HEK293 (cell line): ENCODE results near the gene C2orf81.

Experiments used
- ATF2 ChIP-seq: fragments of 450-650 bp; formaldehyde crosslinking; IDR thresholded peaks from 2 replicates; pipeline ENCODE4 v1.5.1; 2016; ENCODE audit warnings: missing biosample characterization, missing genetic modification characterization, low read depth
- CTCF ChIP-seq: fragments of 450-650 bp; formaldehyde crosslinking; IDR thresholded peaks from 2 replicates; pipeline ENCODE4 v1.5.1; 2016; ENCODE audit warnings: missing biosample characterization, missing genetic modification characterization
- SP2 ChIP-seq: fragments of 450-650 bp; formaldehyde crosslinking; IDR thresholded peaks from 2 replicates; pipeline ENCODE4 v1.5.1; 2016; ENCODE audit warnings: missing biosample characterization, missing genetic modification characterization
- ZBTB49 ChIP-seq: fragments of 450-650 bp; formaldehyde crosslinking; IDR thresholded peaks from 2 replicates; pipeline ENCODE4 v1.5.1; 2016; ENCODE audit warnings: missing biosample characterization, missing genetic modification characterization, low read depth
- ZNF26 ChIP-seq: fragments of 450-650 bp; formaldehyde crosslinking; IDR thresholded peaks from 2 replicates; pipeline ENCODE4 v1.5.1; 2016; ENCODE audit warnings: missing biosample characterization, missing genetic modification characterization
- ZNF274 ChIP-seq, 2 experiments: fragments of 200-500 bp in 1 of 2; fragments of 450-650 bp in 1 of 2; sonication (Bioruptor generic) in 1 of 2; formaldehyde crosslinking in 1 of 2; IDR thresholded peaks; 2 replicates each; pipeline versions ENCODE4 v1.5.1 to v1.6.1; 2014 to 2016; ENCODE audit warnings: borderline replicate concordance in 1 of 2, inconsistent platforms in 1 of 2, low read length in 1 of 2, missing biosample characterization in 1 of 2, missing genetic modification characterization in 1 of 2
- ZNF48 ChIP-seq: fragments of 450-650 bp; formaldehyde crosslinking; IDR thresholded peaks from 2 replicates; pipeline ENCODE4 v1.5.1; 2016; ENCODE audit warnings: missing biosample characterization, missing genetic modification characterization
- ZNF561 ChIP-seq: fragments of 450-650 bp; IDR thresholded peaks from 2 replicates; pipeline ENCODE4 v1.5.1; 2018; ENCODE audit warnings: missing biosample characterization, missing genetic modification characterization, borderline replicate concordance
- ZNF571 ChIP-seq: fragments of 450-650 bp; formaldehyde crosslinking; IDR thresholded peaks from 2 replicates; pipeline ENCODE4 v1.5.0; 2017; ENCODE audit warnings: missing biosample characterization, missing genetic modification characterization
- ZNF629 ChIP-seq: fragments of 450-650 bp; formaldehyde crosslinking; IDR thresholded peaks from 2 replicates; pipeline ENCODE4 v1.5.1; 2017; ENCODE audit warnings: missing biosample characterization, missing genetic modification characterization
- ZNF670 ChIP-seq: fragments of 450-650 bp; formaldehyde crosslinking; IDR thresholded peaks from 2 replicates; pipeline ENCODE4 v1.5.1; 2016; ENCODE audit warnings: missing biosample characterization, missing genetic modification characterization, low read depth
- TF ChIP-seq, protein P1 (sequence below): IDR thresholded peaks from 2 replicates; pipeline ENCODE4 v1.6.1; 2011; ENCODE audit warnings: mild to moderate bottlenecking, low read depth, low read length, borderline replicate concordance
- TF ChIP-seq, protein P2 (sequence below): fragments of 450-650 bp; formaldehyde crosslinking; IDR thresholded peaks from 2 replicates; pipeline ENCODE4 v1.5.1; 2017; ENCODE audit warnings: missing biosample characterization, missing genetic modification characterization

GRCh38 chr2:74458938-74459363 lies 37.5 kb upstream of the C2orf81 start:
- TF ChIP-seq ZNF561, result no peak
- no peak for TF ChIP-seq CTCF
- TF ChIP-seq ZNF629, result no peak
- no peak for TF ChIP-seq SP2 (tag by site-specific recombination)
- TF ChIP-seq, protein P1, sequence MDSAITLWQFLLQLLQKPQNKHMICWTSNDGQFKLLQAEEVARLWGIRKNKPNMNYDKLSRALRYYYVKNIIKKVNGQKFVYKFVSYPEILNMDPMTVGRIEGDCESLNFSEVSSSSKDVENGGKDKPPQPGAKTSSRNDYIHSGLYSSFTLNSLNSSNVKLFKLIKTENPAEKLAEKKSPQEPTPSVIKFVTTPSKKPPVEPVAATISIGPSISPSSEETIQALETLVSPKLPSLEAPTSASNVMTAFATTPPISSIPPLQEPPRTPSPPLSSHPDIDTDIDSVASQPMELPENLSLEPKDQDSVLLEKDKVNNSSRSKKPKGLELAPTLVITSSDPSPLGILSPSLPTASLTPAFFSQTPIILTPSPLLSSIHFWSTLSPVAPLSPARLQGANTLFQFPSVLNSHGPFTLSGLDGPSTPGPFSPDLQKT, result no peak
- no peak for TF ChIP-seq ZBTB49 (tag by site-specific recombination)
- TF ChIP-seq ZNF26 (tag by site-specific recombination), result no peak
- TF ChIP-seq ZNF48 (tag by site-specific recombination), result no peak
- no peak for TF ChIP-seq ZNF670 (tag by site-specific recombination)
- TF ChIP-seq ZNF571, result no peak
- TF ChIP-seq ZNF274 (IDR thresholded peaks at IDR 0.05; ENCODE audit: low read length), result no peak
- no peak for TF ChIP-seq ZNF274 (tag by site-specific recombination; IDR thresholded peaks at IDR 0.05; ENCODE audit: borderline replicate concordance)
- TF ChIP-seq, protein P2, sequence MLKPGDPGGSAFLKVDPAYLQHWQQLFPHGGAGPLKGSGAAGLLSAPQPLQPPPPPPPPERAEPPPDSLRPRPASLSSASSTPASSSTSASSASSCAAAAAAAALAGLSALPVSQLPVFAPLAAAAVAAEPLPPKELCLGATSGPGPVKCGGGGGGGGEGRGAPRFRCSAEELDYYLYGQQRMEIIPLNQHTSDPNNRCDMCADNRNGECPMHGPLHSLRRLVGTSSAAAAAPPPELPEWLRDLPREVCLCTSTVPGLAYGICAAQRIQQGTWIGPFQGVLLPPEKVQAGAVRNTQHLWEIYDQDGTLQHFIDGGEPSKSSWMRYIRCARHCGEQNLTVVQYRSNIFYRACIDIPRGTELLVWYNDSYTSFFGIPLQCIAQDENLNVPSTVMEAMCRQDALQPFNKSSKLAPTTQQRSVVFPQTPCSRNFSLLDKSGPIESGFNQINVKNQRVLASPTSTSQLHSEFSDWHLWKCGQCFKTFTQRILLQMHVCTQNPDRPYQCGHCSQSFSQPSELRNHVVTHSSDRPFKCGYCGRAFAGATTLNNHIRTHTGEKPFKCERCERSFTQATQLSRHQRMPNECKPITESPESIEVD (tag by site-specific recombination), result no peak
- no peak for TF ChIP-seq ATF2
